Liver (tissue), 3 donors: ENCODE data around the gene TBC1D12.

Source experiments
- CTCF ChIP-seq: fragments of 150-350 bp; IDR thresholded peaks from 2 replicates; pipeline ENCODE4 v1.5.1; 2017; ENCODE audit warnings: improper control_type of control experiment, low read depth, low read length; ENCODE audit not compliant: missing input control
- EGR1 ChIP-seq, 2 donors: IDR thresholded peaks; 2 replicates each; pipeline ENCODE4 v1.6.1; 2016 to 2018; ENCODE audit warnings: antibody characterized with exemption in 2 of 2, low read depth in 2 of 2
- FOXA1 ChIP-seq: IDR thresholded peaks from 2 replicates; pipeline ENCODE4 v1.6.1; 2016; ENCODE audit warnings: antibody characterized with exemption
- GABPA ChIP-seq, 2 donors: IDR thresholded peaks in 1 of 2; conservative IDR thresholded peaks in 1 of 2; 2 replicates each; pipeline ENCODE4 v1.6.1; 2016; ENCODE audit warnings: antibody characterized with exemption in 2 of 2, mild to moderate bottlenecking in 1 of 2, moderate library complexity in 1 of 2
- MAX ChIP-seq: IDR thresholded peaks from 2 replicates; pipeline ENCODE4 v1.6.1; 2016; ENCODE audit warnings: antibody characterized with exemption
- RAD21 ChIP-seq, 2 donors: IDR thresholded peaks; 2 replicates each; pipeline ENCODE4 v1.6.1; 2016; ENCODE audit warnings: antibody characterized with exemption in 2 of 2, mild to moderate bottlenecking in 2 of 2
- REST ChIP-seq: IDR thresholded peaks from 2 replicates; pipeline ENCODE4 v1.6.1; 2016; ENCODE audit warnings: antibody characterized with exemption, mild to moderate bottlenecking
- RXRA ChIP-seq, 2 donors: IDR thresholded peaks; 2 replicates each; pipeline ENCODE4 v1.6.1; 2017 to 2018; ENCODE audit warnings: antibody characterized with exemption in 2 of 2, mild to moderate bottlenecking in 1 of 2
- TAF1 ChIP-seq: conservative IDR thresholded peaks from 2 replicates; pipeline ENCODE4 v1.6.1; 2016; ENCODE audit warnings: antibody characterized with exemption, mild to moderate bottlenecking
- YY1 ChIP-seq: IDR thresholded peaks from 2 replicates; pipeline ENCODE4 v1.6.1; 2016; ENCODE audit warnings: antibody characterized with exemption, mild to moderate bottlenecking
- ZBTB33 ChIP-seq: IDR thresholded peaks from 2 replicates; pipeline ENCODE4 v1.6.1; 2016; ENCODE audit warnings: antibody characterized with exemption
- donor health status: healthy.
- donor health status: healthy.

- no peak for TF ChIP-seq GABPA (IDR thresholded peaks at IDR 0.05 in 1 of 2, conservative IDR thresholded peaks at IDR 0.05 in 1 of 2)
- TF ChIP-seq RXRA (IDR thresholded peaks at IDR 0.05), result no peak
- TF ChIP-seq CTCF, result no peak
- TF ChIP-seq REST, result no peak
- TF ChIP-seq EGR1 (IDR thresholded peaks at IDR 0.05; ENCODE audit: low read depth in 2 of 2), result no peak
- no peak for TF ChIP-seq FOXA1
- no peak for TF ChIP-seq ZBTB33
- TF ChIP-seq TAF1, result no peak
- no peak for TF ChIP-seq MAX
- no peak for TF ChIP-seq YY1
- TF ChIP-seq RAD21 (IDR thresholded peaks at IDR 0.05), result no peak
Observed at GRCh38 chr10:94485094-94485493, 82.8 kb downstream of the TBC1D12 start.
